GM18519 (cell line): ENCODE data around the gene SLC22A31.

Source experiments
- ATAC-seq: cut with Tn5 transposase; IDR thresholded peaks from one replicate; pipeline ENCODE4 v1.9.1; 2021; ENCODE audit warnings: mild to moderate bottlenecking, moderate library complexity; ENCODE audit not compliant: unreplicated experiment, low FRiP score

The SLC22A31 gene

GRCh38 chr16:89217388-89218191 is 17.3 kb upstream of the SLC22A31 start, which contains the start of gene ZNF778:
TSS of gene ZNF778 (plus strand) at chr16:89217703. CDS start at chr16:89221128, 3,425 bp downstream.
- peak; percentile 54 for ATAC-seq

- ATAC-seq: no peak
Observed at GRCh38 chr16:89217138-89217387, 16.7 kb upstream of the SLC22A31 start.

GRCh38 chr16:89216315-89217137 is 16.2 kb upstream of the SLC22A31 start:
- no peak for ATAC-seq

GRCh38 chr16:89210904-89211515 is 10.7 kb upstream of the SLC22A31 start:
- no peak for ATAC-seq

GRCh38 chr16:89210165-89210903 is 10.0 kb upstream of the SLC22A31 start:
- no peak for ATAC-seq

- no peak for ATAC-seq
Observed at GRCh38 chr16:89209522-89210044, 9.2 kb upstream of the SLC22A31 start.

GRCh38 chr16:89207993-89208392 is 7.7 kb upstream of the SLC22A31 start:
- ATAC-seq: no peak

GRCh38 chr16:89202422-89203215 is 2.3 kb upstream of the SLC22A31 start:
- ATAC-seq: no peak

GRCh38 chr16:89201439-89202377 is 1.4 kb upstream of the SLC22A31 start:
- no peak for ATAC-seq

DNA sequence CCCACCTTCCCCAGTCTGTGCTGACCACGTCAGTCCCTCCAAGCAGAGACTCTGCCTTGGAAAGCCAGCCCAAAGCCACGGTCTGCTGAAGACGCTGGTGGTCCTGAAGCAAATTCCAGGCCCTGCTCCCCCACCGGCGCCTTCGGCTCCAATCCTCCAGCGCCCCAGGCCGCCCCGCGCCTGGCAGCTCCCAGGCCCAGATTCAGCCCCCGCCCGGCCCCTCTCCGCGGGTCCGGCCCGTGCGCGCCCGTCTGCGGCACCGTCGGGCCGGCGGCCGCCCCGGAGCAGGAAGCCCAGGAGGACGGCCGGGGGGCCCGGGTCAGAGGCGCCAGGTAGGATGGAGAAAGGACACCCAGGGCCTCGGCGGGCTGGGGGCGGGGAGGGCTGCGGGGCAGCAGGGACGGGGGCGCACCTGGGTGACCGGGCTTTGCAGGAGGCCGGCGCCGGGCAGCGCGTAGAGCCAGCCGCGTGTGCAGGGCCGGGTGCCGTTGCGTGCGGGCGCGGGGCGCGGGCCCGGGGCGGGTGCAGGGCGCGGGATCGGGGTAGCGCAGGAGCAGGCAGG is 594 bp upstream of the SLC22A31 start:
- ATAC-seq: no peak

DNA sequence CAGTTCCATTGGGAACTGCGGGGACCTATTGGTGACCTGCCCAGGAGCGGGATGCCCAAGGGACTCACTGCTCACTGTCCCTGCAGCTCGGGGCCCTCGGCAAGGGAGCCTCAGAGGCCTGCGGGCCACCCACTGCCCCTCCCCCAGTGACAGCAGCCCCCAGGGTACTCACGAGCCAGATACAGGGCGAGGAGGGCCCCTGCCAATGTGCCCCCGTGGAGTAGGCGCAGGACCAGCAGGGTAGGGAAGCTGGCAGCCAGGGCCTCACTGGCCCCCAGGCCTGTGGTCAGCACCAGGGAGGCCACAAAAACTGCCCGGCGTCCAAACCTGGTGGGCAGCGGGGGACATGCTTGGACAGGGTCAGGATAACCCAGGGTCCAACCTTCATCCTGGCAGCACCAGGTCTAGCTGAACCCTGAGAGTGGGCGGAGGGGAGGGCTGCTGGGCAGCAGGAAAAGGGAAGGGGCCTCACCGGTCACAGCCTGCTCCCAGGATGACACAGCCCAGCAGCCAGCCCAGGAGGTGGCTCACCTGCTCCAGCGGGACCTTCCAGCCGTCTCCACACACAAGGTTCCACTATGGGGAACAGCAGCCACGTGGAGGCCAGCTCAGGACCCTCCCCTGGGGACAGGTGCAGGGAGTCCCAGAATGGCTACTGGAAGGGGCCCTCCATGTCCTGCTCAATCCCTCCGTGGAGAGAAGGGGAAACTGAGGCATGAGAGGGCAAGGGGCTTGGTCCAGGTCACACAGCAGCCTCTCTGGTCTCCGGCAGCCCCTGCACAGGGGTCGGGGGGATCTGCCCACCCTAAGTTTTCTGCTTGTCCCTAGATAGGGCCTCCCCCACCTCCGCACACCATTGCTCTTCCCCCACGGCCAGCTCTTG is 855 bp downstream of the SLC22A31 start:
- ATAC-seq: no peak

- no peak for ATAC-seq
Observed at GRCh38 chr16:89198417-89199240, 1.7 kb downstream of the SLC22A31 start.

DNA sequence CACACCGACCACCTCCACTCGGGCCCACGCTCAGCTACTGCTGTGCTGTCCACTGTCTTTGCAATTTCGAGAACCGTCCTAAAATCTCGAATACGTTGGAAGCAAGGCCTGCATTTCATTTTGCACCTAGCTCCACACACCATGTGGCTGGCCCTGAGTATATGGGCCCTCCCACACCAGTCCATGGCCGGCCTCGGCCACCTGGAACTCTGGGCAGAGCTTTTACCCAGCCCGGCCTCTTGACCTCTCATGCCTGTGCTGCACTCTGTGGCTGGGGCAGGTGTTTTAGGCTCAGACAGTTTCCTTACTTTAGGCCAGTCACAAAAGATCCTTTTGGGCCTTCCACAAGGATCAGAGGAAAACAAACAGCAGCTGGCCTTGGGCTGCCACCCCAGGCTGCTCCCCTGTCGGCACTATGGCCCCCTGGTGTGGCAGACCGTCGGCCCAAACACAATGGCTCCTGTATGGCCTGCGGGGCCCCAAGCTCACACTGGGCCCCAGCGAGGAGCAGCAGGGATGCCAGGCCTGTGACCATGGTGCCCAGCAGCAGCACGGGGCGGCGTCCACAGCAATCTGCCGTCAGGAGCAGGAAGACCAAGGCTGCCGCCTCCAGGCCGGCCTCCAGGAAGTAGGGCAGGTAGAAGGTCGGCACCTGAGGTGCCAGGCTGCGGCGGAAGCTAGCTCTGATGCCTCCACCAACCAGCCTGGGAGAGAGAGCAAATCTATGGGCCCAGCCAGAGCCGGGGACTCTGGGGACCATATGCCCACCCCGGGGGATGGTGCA is 2.5 kb downstream of the SLC22A31 start:
- no peak for ATAC-seq

DNA sequence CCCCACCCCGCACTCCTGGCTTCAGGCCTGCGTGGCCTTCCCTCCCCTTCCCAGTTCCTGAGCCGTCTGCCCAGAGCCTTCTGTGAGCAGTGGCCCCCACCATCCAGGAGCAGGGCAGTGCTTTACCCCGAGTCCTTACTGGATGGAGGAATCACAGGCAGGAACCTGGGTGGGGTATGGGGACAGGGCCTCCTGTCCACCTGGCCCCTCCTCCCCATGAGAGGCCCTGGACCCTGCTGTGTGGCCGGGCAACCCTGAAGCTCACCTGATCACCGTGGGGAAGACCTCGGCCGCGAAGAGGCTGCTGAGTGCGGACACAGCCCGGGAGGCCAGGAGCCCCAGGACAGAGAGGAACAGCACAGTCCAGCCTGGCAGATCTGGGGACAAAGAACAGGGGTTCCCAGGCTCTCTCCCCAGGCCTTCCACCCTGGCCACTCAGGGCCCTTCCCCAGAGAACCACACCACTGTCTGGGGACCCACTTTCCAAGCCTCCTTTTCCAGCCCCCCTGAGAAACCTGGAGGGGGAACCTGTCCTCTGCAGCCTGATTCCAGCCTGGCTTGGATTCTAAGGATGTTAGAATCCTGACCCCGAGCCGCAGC is 3.2 kb downstream of the SLC22A31 start:
- ATAC-seq: no peak

GRCh38 chr16:89195521-89196171 is 4.7 kb downstream of the SLC22A31 start:
- no peak for ATAC-seq
